Stimulated activated CD4-positive, alpha-beta T cell treated with anti-CD3 and anti-CD28 coated beads, Interleukin-1b, Interleukin-23, amount 100 ng/mL, for 1 hour (primary cell): ENCODE results near the gene ASXL2.
"Not testable (repeated sequence)": the region's sequence is repeated elsewhere in the genome, so short reads cannot be mapped to it uniquely, and the experiment has no call there.

ENCODE experiments used
- DNase-seq, 2 donors: peaks; one replicate each; pipeline ENCODE4 v3.0.0-alpha.2; 2020; ENCODE audit warnings: low read depth in 2 of 2

ASXL2 gene

DNA sequence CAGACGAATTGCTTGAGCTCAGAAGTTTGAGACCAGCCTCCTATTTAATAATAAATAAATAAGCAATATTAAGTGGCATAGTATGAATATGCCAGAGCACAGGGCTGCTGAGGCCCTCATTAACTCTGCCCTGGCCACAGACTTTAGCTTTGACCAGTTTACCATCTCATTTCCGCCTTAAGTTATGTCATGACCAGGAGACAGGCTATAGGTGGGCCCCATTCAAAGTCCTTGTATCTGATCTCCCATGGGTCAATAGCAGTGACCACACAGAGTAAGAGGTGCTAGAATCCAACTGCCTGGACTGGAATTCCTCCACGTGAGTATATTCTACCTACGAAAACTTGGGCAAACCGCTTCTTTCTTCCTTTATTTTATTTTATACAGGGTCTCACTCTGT lies 13.4 kb upstream of the ASXL2 start:
- DNase-seq = no peak

DNA sequence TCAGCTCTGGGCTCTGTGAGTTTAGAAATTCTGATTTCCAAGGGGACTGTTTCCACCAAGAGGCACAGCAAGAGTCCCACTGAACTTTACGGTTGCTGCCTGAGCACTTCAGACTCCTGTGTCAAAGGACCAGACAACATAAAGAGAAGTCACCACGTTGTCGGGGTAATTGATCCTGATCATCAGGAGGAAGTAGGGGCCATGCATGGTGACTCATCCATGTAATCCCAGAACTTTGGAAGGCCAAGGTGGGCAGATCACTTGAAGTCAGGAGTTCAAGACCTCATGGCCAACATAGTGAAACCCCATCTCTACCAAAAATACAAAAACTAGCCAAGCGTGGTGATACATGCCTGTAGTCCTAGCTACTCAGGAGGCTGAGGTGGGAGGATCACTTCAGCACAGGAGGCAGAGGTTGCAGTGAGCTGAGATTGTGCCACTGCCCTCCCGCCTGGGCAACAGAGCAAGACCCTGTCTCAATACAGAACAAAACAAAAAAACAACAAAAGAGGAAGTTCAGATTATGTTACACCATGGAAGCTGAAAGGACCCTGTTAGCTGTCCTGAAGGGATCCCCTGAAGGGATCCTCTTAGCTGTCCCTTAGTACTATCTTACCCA lies 9.4 kb upstream of the ASXL2 start:
- DNase-seq = no peak

DNA sequence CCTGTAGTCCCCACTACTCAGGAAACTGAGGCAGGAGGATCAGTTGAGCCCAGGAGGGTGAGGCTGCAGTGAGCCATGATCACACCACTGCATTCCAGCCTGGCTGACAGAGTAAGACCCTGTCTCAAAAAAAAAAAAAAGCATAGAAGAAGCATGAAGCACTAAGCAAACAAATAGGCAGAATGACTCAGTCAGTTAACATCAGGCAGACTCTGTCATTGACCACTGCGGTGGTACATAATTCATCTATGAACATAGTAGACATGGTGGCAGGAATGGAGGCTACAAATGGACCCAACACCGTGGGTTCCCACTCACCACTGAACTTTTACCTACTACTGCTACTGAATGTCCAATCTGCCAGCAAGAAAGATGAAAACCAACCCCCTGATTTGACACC lies 7.6 kb upstream of the ASXL2 start:
- no peak for DNase-seq

DNA sequence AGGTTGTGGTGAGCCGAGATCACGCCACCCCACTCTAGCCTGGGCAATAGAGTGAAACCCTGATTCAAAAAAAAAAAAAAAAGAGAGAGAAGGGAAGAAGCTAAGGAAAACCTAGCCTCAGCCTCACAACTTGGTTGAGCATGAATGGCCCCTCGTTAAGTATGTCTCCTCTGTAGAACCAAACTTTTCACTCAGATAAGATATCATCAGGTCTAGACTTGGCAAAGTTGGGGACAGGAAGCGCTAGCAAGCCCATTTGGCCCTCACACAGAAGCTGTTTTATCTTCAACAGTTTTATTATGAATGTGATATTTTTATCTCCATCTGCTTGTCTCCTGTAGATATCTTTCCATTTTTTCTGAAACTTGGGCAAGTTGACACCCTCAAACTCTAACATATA lies 3.5 kb upstream of the ASXL2 start:
- no peak for DNase-seq

- no peak for DNase-seq
Measured at GRCh38 chr2:25879133-25879730, 945 bp upstream of the ASXL2 start.

GRCh38 chr2:25877431-25878360 lies 591 bp downstream of the ASXL2 start:
- DNase-seq = peak; percentile 10 to 15

DNA sequence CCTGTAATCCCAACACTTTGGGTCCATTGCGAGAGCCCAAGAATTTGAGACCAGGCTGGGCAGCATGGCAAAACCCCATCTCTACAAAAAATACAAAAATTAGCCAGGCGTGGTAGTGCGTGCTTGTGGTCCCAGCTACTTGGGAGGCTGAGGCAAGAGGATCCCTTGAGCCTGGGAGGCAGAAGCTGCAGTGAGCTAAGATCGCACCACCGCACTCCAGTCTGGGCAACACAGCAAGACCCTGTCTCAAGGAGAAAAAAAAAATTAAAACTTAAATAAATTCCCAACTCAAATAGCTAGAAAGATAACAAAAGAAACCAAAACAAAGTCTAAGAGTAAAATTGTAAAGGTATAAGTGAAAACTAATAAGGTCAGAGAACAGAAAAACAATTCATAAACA lies 6.2 kb downstream of the ASXL2 start:
- DNase-seq = no peak

GRCh38 chr2:25867396-25868003 lies 10.8 kb downstream of the ASXL2 start:
- no peak for DNase-seq

DNA sequence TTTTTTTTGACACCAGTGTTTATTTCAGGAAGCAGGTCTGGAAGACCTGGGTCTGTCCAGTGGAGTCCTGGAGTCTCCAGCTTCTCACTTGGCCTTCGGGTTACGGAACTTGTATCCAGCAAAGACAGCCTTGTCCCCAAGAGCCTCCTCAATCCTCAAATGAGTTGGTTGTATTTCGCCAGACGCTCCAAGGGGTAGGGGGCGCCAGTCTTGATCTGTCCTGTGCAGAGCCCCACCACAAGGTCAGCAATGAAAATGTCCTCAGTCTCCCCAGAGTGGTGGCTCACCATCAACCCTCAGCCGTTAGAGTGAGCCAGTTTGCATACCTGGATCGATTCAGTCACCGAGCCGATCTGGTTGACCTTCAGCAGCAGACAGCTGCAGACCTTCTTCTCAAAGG lies 21.9 kb downstream of the ASXL2 start:
- DNase-seq = no peak

DNA sequence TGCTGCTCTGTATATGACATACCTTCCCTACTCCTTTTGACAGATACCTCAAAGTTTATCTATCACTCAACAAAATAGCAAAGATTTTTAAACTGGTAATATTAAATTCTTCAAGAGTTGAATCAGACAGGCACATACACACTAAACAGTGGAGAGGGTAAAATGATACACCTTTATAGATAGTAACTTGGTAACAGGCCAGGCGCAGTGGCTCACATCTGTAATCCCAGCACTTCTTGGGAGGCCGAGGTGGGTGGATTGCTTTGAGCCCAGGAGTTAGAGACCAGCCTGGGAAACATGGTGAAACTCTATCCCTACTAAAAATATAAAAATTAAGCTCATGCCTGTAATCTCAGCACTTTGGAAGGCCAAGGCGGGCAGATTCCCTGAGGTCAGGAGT lies 23.2 kb downstream of the ASXL2 start:
- no peak for DNase-seq

DNA sequence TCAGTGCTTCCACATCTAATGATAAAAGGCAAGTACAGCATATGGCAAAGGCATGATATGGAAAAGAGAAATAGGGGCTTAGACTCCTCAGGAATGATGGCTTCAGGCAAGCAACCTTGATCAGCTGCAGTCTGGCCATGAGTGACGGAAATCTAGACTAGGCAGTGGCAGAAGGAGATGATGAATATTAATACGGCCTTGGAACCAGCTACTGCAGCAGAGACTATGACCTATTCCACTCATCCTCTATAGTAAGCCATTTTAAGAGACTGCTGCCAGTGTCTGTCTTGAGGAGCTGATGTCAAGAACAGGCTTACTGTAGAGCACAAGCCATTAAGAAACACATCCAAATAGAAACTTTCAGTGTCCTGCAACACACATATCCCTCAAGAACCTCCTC lies 23.7 kb downstream of the ASXL2 start:
- DNase-seq = no peak

GRCh38 chr2:25853038-25853638 lies 25.1 kb downstream of the ASXL2 start:
- no peak for DNase-seq

DNA sequence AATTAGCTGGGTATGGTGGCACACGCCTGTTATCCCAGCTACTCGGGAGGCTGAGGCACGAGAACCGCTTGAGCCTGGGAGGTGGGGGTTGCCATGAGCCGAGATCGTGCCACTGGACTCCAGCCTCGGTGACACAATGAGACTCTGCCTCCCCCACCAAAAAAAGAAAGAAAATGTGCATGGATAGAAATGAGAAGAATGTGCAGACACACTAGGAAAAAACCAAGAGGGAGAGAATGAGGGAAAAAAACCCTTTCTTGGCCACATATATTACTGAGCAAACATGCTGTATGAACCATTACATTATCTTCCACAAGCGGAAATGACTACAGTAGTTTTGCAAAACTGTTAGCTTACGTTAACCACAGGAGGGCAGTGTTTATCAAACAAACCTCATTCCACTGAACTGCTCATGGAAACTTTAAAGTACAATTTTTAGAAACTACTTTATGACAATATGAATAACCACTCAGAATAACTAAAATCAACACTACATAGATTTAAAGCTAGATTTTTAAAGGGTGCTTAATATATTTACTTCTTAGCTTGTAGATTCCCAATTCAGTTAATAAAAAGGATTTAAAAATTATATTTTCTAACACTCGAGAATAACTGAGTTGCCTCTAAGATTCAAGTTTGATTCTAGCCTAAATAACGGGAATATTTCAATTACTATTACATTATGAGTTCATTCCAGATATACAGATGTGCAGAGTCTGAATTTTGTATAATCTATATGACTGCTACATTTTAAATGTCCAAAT lies 26.4 kb downstream of the ASXL2 start:
- peak in 1 of 2 donors; percentile 7 for DNase-seq

DNA sequence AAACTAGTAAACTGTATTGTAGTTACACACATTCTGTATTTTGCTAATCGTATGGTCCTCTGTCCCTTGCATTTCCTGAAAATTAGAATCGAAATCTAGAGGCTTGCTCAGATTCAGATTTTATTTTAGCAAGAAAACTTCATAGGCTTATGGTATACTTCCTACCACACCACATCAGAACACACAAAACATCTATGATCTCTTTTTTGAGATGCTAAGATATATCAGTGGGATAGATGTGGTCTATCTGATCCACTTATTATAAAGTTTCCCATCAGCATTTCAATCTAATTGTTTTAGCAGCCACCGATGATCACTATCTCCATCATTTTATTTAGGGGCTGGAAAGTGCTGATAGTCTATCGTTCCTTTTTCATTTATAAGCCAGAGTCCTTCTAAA lies 27.9 kb downstream of the ASXL2 start:
- not testable (repeated sequence) for DNase-seq

GRCh38 chr2:25849350-25849749 lies 28.9 kb downstream of the ASXL2 start:
- not testable (repeated sequence) for DNase-seq

- no peak for DNase-seq
Measured at GRCh38 chr2:25845843-25846505, 32.3 kb downstream of the ASXL2 start.

GRCh38 chr2:25844089-25844488 lies 34.2 kb downstream of the ASXL2 start:
- no peak for DNase-seq

- DNase-seq = no peak
Measured at GRCh38 chr2:25842155-25842554, 36.1 kb downstream of the ASXL2 start.

DNA sequence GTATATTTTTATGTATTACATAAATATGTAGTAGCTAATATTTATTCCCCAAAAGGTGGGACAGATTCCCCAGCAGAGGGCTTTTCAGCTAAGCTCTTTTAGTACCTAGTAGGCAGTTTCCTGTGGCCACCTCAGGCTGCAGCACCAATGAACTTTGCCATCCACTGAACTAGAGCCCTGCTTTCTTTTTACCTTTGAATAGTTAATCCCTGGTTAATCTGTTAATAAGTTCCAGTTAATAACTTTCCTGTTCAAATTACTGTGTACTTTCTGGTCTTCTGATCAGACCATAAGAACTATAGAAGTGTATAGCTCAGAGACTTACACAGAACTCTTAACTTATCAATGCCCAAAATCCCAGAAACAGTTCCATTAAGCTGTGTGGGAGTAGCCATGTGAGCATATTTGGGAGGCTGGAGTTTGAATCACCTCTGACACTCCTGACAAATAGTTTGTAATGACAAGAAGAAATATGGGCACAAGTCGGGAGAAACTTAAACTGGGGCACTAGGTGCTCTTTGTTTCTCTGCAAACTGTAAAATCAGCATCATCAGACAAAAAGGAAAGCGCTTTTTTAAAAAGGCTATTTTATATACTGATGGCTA lies 40.0 kb downstream of the ASXL2 start:
- DNase-seq = no peak

GRCh38 chr2:25835906-25836305 lies 42.4 kb downstream of the ASXL2 start:
- no peak for DNase-seq
